ENCODE data around the gene YDJC. TPM values are rescaled to one million over a fixed set of nuclear protein-coding genes. Genes with fewer than 3 reads are reported as not detected.

YDJC gene
- total and polyA plus RNA-seq, 2 of the 13 experiments (the other 11 are each of a cell fraction or from before 2014, with no cell fraction given) = 15.3 to 32.0 TPM

- TF ChIP-seq PRDM4 (CRISPR knock-in tag; IDR thresholded peaks at IDR 0.05; ENCODE audit: borderline replicate concordance) (no peak), ZNF20 (CRISPR knock-in tag; IDR thresholded peaks at IDR 0.05) (no peak), MED13 (CRISPR knock-in tag; IDR thresholded peaks at IDR 0.05) (peak; percentile 66; the same call in 1 of the 2 replicates), CCDC6 (CRISPR knock-in tag; IDR thresholded peaks at IDR 0.05) (peak; percentile 40; the same call in 1 of the 2 replicates), TERF1 (CRISPR knock-in tag; IDR thresholded peaks at IDR 0.05) (no peak; the same call in 1 of the 2 replicates), GATA4 (IDR thresholded peaks at IDR 0.05; ENCODE audit: borderline replicate concordance, low read depth) (0 out of 2 replicates have a peak, but pooled peaks have one; percentile 65), ZNF264 (CRISPR knock-in tag; IDR thresholded peaks at IDR 0.05) (peak; percentile 88; the same call in 1 of the 2 replicates), NFE2L2 (IDR thresholded peaks at IDR 0.05; ENCODE audit: low read length) (no peak), ZNF564 (CRISPR knock-in tag; IDR thresholded peaks at IDR 0.05) (no peak), FOXK1 (CRISPR knock-in tag; IDR thresholded peaks at IDR 0.05; ENCODE audit: borderline replicate concordance, low read depth) (peak; percentile 83; the same call in 1 of the 2 replicates), MNT (IDR thresholded peaks at IDR 0.05) (peak; percentile 83), JUNB (CRISPR knock-in tag; IDR thresholded peaks at IDR 0.05; ENCODE audit: borderline replicate concordance) (peak; percentile 65; the same call in 1 of the 2 replicates), ZNF407 (CRISPR knock-in tag; IDR thresholded peaks at IDR 0.05; ENCODE audit: not compliant biosample characterization) (no peak), SNAPC5 (CRISPR knock-in tag; IDR thresholded peaks at IDR 0.05; ENCODE audit: borderline replicate concordance) (peak; percentile 46; the same call in 1 of the 2 replicates)
Measured at GRCh38 chr22:21629255-21630149, at the start of gene YDJC (continued).
